ENCODE results near the gene PDPN.
"Not testable (repeated sequence)": the region's sequence is repeated elsewhere in the genome, so short reads cannot be mapped to it uniquely, and the experiment has no call there.

The PDPN gene, protein sequence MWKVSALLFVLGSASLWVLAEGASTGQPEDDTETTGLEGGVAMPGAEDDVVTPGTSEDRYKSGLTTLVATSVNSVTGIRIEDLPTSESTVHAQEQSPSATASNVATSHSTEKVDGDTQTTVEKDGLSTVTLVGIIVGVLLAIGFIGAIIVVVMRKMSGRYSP

DNA sequence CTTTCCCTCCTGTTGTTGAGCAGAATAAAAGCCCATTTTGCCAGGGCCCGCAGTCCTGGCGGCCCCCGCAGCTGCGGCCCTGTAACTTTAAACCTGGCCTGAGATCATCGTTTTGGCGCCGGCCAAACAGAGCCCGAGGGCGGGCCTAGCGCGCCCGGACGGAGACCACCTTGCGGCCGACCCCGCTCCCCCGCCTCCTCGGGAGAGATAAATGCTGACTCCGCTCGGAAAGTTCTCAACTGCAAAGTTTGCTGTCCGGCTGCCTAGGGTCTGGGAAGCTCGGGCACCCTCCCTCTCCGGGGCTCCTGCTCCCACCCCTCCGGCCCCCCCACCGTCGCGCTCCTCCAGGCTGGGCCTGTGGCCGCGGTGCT, at the start of gene PDPN:
Gene PDPN, plus strand, starts transcription at position 238 of the 371 bp plus-strand sequence. CDS start 202 bp downstream, outside the sequence.
- no peak for DNase-seq

GRCh38 chr1:13535227-13535626, 48.4 kb upstream of the PDPN start:
- no peak for DNase-seq

DNA sequence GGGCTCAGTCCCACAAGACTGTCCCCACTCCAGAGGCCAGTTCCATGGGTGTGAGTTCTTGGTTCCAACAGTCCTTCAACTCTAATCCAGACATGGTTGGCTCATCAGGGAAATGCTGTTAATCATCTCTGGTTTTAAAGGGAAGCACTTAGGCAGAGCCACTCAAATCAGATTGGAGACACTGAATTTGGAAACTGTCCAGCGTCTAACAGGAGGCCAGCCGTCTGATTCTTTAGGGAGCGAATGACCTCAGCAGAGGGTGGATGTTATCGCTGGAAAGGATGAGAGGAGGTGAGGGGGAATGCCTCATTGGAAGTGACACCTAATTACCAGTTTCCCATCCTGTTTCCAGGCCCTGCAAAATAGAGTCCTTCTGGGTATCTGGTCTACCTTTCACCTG, 47.1 kb upstream of the PDPN start:
- DNase-seq: no peak

DNA sequence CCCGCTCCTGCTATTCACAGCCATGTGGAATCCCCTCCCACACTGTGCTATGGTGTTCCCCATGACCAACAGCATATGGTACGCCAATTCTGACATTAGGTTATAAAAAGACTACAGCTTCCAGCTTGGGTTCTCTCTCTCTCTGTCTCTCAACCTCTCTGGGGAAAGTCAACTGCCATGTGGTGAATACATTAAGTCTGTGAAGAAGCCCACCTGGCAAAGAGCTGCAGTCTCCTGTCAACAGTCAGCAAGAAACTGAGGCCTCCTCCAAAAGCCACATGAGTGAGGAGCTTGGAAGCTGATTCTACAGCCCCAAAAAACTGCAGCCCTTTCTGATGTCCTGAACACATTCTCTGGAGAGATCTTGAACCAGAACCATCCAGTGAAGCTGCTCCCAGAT, 44.8 kb upstream of the PDPN start:
- no peak for DNase-seq

- DNase-seq: no peak
These were observed 43.9 kb upstream of the PDPN start for GRCh38 chr1:13539683-13540082.

DNA sequence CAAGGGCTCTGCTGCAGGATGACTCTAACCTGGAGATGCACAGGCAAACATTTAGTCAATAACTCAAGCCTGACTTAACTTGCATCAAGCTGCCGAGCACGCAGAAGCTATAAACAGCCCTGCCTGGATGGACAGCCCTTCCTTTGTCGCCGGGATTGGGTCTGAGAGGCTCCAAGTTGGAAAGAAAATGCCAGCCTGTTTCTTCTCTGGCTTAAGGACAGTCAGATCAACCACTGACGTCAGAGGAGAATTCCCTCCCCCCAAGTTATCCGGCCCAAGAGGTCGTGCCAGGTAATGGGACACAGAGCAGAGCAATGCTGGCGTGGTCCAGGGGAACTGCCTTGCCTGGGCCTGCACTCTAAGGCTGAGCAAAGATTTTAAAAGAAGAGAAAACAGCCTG, 42.8 kb upstream of the PDPN start:
- no peak for DNase-seq

DNA sequence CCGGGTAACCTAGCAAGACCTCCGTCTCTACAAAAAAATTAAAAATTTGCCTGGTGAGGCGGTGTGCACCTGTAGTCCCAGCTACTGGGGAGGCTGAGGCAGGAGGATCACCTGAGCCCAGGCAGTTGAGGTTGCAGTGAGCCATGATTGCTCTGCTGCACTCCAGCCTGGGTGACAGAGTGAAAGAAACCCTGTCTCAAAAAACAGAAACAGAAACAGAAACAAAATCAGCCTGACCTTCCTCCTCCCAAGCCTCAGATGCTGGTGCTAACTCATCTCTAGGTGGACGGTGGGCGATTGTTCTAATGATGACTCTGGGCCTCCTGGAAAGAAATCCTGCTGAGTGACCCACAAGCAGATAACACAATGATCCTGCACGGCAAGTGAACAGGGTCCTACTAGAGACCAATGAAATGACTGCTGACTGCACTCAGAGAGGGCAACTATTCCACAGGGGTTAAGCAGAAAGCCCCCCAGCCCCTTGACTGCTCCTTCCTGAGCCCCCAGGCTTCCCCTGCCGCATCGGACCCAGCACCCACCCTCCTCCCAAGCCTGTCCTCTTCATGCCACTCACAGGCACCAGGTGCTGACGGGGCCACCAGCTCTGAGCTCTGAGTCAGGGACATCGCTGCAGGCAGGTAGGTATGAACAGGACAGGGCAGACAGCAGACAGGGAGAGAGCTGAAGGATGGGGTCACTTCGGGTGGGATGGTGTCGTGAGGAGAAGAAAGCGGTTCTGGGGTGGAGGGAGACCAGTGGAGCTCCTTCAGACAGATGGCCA, 42.0 kb upstream of the PDPN start:
- DNase-seq: no peak

DNA sequence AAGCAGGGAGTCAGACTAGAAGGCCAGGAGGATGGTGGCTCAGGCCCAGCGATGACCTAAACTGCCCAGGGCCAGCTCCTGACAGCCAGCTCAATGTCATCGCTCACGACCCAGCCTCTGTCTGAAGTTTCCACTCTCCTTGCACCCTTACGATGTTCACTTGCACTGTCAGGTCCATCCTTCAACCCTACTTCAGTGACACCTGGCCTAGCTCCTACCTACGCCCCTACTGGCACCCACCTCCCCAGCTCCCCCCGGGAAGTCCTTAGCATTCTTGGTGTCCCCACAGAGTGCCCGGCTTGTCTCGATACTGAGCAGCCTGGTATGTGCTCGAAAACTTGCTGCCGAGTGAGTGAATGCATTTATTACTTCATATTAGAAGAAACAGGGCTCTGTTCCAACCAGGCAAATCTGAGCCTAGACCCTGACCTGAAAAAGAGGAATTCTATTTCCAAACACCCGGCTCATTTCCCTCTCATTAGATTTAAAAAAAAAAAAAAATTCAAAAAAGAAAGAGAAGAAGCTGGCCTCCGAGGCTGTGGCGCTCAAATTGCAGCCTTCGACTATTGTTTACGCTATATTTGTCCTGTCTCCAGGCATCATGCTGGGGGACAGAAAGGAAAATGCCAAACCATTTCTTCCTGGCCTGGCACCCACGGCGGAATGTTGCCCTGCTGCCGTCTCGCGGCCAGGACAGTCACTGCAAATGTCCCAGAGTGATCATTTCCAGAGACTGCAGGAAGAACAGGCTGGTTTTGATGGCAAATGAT, 40.0 kb upstream of the PDPN start:
- DNase-seq: no peak

GRCh38 chr1:13544221-13544556, 39.4 kb upstream of the PDPN start:
- no peak for DNase-seq

DNA sequence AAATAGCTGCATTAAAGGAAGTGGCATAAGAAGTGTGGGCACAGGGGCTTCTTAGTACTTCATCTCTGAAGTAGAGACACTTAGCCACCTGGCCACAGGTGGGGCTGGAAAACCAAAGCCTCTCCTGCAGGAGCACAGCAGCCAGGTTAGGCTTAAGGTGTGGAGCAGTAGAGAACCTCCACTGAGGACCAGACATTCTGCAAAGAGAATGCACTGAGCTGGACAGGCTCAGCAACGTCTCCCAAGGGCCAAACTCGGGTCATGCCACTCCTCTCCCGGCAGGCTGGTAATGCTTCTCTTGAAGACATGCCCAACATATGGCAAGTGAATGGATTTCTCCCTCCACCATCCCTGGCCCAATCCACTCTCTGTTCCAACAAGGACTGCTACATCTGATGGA, 36.8 kb upstream of the PDPN start:
- DNase-seq: no peak

DNA sequence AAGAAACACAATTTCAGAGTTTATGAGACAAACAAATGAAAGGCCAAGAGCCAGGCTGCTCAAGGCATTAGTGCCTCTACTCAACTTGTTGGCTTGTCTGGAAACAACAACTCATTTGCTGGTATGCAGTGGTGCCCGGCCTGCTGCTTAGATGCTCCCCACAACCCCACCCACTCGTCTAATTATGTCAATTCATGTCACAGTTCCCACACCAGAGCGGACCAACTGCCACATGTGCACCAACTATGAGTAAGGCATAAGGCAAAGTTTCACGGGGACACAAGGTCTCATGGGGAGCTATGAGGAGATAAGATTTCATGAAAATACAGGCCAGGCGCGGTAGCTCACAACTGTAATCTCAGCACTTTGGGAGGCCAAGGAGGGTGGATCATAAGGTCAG, 35.4 kb upstream of the PDPN start:
- DNase-seq: no peak

DNA sequence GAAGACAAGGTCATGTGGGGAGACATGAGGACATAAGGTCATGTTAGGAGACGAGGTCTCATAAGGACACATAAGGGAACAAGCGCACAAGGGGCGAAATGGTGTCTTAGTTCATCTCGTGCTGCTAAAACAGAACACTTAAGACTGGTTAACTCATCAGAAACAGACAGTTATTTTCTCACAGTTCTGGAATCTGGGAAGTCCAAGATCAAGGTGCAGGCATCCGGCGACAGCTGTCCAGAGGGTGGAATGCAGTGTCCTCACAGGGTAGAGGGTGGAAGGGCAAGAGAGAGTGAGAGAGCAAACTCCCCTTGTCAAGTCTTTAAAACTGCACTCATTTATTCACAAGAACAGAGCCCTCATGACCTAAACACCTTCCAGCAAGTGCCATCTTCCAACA, 34.6 kb upstream of the PDPN start:
- no peak for DNase-seq

DNA sequence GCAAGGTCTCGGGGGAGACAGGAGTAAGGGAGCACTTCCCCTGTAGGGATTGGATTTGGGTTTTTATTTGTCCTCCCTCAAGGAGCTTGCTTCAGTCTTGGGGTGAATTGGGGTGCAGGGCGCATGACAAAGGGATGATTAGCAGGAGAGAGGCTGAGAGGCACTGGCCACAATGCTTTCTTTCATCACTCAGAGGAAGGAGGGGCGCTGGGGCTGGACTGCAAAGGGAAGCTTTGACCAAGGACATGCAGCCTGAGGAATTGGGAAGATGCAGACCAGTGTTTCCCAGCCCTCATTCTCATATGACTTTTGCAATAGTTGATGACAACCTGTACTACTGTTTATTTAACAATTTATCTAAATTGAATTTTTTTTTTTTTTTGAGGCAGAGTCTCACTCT, 34.1 kb upstream of the PDPN start:
- no peak for DNase-seq

DNA sequence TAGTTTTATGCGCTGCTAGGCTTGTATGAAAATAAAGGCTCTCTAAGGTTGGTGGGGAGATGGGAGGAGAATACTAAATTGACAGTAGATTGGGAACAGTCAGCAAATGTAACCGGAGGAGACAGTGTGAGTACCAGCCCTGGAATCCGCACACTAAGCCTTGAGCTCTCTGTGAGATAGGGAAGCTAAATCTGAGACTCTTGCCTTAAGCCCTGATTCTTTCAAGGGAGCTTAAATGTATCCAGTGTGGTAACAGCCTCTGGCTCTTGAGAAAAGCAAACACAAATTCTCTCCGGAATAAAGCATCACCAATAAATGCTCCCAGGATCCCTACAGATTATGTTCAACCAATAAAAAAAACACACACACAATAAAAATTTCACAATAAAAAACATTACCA, 33.0 kb upstream of the PDPN start:
- no peak for DNase-seq

DNA sequence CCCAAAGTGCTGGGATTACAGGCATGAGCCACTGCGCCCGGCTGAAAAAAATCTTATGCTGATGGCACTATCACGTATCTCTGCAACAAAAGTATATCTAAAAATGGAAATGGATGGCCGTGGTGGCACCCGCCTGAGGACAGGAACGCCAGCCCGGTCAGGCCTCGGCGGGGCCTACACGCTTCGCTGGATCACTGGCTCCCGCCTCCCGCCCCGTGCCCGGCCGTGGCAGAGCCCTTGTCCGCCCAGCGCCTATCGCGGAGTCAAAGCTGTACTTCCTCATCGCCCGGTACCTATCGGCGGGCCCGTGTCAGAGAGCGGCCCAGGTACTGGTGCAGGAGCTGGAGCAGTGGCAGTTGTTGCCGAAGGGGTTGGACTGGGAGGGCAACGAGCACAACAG, 28.8 kb upstream of the PDPN start:
- DNase-seq: no peak

GRCh38 chr1:13556224-13556764, 27.3 kb upstream of the PDPN start:
- DNase-seq: no peak

GRCh38 chr1:13560541-13560940, 23.1 kb upstream of the PDPN start:
- no peak for DNase-seq

DNA sequence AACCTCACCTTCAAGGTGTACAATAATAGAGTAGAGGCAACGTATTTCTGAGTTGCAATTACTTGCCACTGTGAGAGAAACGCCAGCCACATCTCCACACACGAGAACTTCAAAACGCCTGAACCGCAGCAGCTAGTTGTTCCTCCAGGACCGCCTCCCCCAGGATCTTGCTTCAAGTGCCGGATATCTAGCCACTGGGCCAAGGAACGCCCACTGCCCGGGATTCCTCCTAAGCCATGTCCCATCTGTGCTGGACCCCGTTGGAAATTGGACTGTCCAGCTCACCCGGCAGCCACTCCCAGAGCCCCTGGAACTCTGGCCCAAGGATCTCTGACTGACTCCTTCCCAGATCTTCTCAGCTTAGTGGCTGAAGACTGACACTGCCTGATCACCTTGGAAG, 20.7 kb upstream of the PDPN start:
- not testable (repeated sequence) for DNase-seq

DNA sequence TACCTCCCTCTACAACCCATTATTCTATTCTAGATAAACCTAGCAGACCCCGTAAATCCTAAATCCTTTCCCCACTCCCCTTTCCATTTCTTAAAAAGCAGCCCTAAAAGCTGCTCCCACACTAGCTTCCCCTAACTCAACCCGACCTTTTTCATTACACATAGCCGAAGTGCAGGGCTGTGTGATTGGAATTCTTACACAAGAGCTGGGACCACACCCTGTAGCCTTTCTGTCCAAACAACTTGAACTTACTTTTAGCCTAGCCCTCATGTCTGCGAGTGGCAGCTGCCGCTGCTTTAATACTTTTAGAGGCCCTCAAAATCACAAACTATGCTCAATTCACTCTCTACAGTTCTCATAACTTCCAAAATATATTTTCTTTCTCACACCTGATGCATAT, 19.6 kb upstream of the PDPN start:
- DNase-seq: no peak

DNA sequence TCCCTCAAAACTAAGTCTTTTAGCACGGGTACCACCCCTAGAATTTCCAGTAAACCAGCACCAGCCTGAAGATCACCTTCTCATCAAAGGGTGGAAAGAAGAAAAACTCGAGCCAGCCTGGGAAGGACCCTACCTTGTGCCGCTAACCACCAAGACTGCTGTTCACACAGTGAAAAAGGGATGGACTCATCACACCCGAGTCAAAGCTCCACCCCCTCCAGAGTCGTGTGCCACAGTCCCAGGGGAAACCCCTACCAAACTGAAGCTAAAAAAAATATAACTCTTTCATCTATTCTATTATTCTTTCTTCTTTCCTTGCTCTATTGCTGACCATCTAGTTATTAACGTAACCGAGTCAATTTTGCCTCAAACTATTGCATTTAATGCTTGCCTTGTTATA, 13.2 kb upstream of the PDPN start:
- DNase-seq: not testable (repeated sequence)

GRCh38 chr1:13570924-13571323, 12.7 kb upstream of the PDPN start:
- DNase-seq: no peak

DNA sequence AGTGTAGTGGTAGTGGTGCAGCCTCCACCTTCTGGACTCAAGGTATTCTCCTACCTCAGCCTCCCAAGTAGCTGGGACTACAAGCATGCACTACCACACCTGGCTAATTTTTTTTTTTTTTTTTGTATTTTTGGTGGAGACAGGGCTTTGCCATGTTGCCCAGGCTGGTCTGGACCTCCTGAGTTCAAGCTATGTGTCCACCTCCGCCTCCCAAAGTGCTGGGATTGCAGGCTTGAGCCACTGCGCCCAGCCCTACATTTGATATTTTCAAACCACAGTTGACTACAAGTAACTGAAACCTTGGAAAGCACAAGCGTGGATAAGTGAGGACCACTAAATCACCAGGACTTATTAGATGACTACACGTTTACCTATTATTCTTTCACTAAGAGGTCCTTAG, 10.0 kb upstream of the PDPN start:
- no peak for DNase-seq

DNA sequence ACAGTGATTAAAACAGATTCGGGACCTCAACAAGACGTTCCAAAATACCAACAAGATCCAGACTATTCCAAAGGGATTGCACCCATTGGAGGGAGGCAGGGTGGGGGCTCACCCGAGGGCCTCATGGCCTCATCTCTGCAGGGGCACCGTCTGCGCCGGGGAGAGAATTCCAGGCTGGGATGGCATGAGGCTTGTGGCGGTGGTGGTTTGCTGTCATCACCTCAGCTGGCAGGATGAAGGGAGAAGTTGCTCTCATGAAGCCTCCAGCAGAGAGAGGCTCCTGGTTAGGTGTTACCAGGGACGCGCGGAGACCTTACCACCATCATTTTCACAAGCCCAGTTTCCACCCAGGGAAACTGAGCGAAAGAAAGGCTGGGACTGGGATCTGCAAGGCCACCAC, 6.7 kb upstream of the PDPN start:
- DNase-seq: no peak

GRCh38 chr1:13577846-13578245, 5.8 kb upstream of the PDPN start:
- no peak for DNase-seq
